Superior temporal gyrus (tissue), 1 donor: ENCODE measurements around the gene PSAP.
"Not testable (repeated sequence)": the region's sequence is repeated elsewhere in the genome, so short reads cannot be mapped to it uniquely, and the experiment has no call there.

ENCODE experiments used
- DNase-seq: peaks from one replicate; pipeline ENCODE4 v3.0.0-alpha.2; 2016; ENCODE audit errors: extremely low spot score

The PSAP gene

DNA sequence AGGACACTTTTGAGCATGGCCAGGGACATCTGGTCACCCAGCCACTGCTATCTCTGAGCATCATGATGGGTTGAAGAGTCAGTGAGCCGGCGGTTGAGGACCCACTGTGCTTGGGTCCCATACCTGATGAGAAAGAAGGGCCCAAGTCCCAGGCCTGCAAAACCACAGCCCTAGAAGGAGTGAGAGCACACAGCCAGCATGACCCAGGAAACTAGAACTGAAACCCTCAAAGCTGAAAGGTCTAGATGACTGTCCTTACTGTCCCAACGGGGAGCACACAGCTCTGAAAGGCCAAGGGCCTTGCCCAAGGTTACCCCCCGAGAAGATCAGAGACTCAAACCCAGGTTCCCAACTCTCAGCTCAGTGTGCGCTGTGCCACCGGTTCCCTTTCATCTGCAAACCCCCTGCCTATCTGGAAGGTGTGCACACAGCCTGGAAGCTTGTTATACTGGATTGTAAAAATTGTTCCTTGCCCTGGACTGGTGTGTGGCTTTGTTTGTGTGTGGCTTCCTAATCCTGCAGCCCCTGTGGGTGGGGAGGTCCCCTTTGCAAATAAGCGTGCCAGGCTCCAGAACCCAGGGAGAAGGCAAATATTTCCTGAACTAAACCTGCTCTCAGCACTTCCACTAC lies 22.6 kb upstream of the PSAP start:
- no peak for DNase-seq

- DNase-seq = not testable (repeated sequence)
These were observed 18.6 kb upstream of the PSAP start for GRCh38 chr10:71869601-71870000.

- no peak for DNase-seq
These were observed 17.2 kb upstream of the PSAP start for GRCh38 chr10:71868192-71868697.

- DNase-seq = no peak
These were observed 14.6 kb upstream of the PSAP start for GRCh38 chr10:71865561-71866041.

DNA sequence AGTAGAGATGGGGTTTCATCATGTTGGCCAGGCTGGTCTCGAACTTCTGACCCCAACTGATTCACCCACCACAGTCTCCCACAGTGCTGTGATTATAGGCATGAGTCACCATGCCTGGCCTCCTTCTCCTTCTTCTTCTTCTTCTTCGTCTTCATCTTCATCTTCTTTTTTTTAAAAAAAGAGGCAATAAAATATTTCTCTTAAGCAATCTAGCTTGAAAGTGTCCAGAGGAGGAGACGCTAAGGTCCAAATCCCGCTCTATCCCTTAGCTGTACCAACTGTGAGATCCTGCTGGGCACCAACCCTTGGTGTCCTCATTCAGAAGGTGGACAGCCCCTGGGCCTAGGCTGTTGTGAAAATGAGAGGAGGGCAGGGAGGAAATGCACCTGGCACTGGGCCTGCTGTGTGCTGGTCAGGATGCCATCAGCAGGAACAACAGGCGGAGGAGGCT lies 13.9 kb upstream of the PSAP start:
- DNase-seq = no peak

DNA sequence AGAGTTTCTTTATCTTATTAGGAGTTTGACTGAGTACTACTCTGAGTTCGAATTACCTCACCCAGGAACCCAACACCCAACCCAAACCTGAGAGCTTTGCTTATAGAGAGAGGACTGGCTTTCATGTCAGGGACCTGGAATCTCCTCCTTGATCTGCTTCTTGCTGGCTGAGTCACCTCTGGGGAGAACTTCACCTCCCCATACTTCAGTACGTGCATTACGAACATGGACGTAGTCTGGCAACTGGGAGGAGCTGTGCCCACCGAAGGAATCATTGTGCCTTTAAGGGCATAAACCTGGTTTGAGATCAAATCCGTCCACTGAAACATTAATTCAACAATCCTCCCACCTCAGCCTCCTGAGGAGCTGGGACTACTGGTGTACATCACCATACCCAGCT lies 12.2 kb upstream of the PSAP start:
- DNase-seq = no peak

DNA sequence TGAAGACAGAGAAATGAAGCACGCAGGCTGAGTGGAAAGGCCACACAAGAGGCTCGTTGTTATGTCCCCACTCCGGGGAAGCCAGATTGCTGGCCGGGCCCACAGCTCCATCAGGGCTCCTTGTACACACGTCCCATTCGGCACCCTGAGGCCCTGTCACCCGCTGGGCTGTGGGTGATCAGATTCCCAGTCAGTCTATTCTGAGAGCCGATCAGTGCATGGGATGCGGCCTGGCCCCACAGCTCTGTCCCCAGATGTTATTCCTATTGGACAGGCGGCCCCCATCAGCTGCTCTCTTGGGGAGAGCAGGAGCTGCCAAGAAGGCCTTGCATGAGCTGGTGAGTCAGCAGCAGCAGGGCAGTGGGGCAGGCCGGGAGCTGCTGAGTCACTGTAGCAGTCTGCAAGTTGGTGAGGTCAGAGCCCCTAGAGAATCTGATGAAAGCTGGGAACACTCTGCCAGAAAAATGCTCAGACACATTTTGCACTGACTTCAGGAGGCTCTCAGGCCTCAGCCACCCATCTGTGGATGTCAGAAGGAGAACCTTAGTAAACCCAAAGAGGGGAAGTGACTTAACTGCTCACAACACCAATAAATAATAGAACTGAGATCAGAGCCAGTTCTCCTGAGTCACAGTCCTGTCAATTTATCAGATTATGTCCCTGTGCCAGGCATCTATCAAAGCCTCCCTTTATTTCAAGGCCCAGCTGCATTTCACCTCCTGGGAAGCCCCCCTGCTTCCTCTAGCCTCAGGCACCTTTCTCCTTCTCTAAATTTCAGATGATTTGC lies 9.4 kb upstream of the PSAP start:
- DNase-seq = peak; percentile 96

GRCh38 chr10:71857934-71858890 lies 7.2 kb upstream of the PSAP start:
- no peak for DNase-seq

GRCh38 chr10:71856619-71857018 lies 5.6 kb upstream of the PSAP start:
- no peak for DNase-seq

DNA sequence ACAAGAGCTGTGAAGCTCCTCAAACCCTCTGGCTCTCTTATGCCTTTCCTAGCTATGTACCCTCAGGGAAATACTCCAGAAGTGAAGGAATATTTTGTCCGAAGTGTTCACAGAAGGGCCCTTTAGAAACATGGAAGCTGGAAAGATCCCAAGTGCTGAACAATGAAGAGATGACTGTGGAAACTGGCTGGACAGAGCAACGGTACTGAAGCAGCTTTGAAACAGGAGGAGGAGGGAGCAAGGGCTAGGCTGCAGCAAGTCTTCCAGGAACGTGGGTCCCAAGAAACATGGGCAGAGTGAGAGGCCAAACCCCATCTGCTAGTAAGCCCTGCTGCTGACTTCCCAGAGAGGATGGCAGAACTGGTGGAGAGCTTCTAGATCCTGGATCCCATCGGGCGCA lies 3.0 kb upstream of the PSAP start:
- DNase-seq = peak; percentile 83

DNA sequence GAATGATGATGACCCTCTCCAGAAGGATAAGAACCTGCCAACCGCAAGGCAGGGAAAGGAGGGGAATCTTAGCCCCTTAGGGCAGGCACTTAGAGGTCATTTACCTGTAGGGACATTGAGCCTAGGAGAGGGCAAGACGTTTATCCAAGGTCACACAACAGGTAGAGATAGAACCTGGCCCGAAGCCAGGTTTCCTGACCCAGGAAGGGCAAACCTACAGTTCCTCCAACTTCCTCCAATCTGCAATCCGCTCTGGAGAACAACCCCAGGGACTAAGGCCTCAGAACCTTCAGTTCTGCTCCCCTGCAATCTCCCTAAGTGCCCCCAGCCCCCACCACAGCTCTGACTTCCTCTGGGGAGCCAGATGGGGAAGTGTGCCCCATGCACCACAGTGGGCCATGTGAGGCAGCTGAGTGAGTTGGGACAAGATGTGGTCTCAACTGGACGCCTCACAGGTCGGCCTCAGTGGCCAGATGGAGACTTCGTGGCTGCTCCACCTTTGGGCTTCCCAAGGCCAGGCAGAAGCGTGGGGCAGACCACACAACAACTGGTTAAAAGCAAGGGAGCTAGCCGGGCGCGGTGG lies 1.4 kb upstream of the PSAP start:
- no peak for DNase-seq

DNA sequence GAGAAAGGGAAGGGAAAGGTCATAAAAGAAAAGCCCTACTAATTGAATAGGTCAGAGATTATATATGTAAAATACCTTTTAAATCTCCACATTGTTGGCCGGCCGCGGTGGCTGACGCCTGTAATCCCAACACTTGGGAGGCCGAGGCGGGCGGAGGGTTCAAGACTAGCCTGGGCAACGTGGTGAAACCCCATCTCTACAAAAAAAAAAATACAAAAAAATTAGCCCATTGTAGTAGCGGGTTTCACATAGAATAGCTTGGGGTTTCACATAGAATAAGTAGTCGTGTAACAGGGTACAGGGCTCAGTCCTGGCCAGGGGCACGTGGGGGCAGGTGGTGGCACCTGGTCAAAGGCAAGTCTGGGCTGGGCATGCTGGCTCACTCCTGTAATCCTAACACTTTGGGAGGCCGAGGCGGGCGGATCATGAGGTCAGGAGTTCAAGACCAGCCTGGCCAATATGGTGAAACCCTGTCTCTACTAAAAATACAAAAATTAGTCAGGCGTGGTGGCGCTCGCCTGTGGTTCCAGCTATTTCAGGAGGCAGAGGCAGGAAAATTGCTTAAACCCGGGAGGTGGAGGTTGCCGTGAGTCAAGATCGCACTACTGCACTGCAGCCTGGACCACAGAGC lies 529 bp upstream of the PSAP start:
- not testable (repeated sequence) for DNase-seq

DNA sequence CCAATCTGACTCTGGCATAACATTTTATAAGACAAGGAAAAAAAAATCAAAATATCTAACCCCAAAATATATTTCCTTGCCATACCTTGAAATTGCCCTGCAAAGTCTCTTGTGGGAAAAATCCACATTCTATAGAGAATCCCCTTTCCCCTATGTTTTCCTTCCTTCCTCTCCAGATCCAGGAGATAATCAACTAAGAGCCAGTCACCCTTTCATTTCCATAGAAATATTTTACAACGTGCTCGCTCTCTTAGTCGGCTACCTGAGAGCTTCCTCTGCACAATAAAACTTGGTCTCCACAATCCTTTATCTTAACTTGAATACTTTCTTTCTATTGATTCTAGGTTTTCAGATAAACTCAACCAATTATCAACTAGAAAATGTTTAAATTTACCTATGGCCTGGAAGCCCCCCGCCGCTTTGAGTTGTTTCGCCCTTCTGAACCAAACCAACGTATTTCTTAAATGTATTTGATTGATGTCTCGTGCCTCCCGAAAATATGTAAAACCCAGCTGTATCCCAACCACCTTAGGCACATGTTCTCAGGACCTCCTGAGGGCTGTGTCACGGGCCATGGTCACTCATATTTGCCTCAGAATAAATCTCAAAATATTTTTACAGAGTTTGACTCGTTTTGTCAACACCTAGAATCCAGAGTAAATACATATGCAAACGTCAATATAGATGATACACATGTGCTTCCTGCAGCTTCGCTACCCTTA lies 869 bp downstream of the PSAP start:
- DNase-seq = no peak

GRCh38 chr10:71849461-71849908 lies 1.6 kb downstream of the PSAP start:
- no peak for DNase-seq

- no peak for DNase-seq
These were observed 2.5 kb downstream of the PSAP start for GRCh38 chr10:71848325-71849275.

DNA sequence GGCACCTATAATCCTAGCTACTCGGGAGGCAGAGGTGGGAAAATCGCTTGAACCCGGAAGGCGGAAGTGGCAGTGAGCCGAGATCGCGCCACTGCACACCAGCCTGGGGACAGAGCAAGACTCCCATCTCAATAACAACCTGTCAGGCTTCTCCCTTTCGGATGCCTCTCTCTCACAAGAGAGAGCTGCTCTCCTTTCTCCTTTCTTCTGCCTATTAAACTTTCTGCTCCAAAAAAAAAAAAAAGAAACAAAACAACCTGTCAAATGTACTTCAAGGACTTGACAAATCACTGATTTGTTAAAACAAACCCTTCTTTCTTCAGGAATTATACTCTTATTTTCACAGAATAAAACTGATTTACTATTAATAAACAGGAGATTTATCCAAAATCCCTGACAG lies 3.6 kb downstream of the PSAP start:
- no peak for DNase-seq

DNA sequence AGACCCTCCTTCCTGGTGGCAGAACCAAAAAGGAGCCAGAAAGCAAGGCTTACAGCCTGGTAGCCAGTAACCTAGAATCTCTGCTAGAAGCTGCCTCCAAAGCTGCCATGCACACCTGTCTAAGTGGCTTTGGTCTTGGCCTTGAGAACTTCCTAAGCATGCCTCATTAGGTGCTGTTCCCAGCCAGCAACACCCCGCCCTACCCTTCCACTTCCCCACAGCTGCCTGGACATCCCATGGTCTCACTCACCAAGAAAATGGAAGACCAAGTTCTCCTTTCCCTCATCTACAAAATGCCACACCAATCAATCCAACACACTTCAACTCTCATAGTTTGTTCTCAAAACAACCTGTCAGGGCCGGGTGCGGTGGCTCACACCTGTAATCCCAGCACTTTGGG lies 4.2 kb downstream of the PSAP start:
- DNase-seq = no peak

DNA sequence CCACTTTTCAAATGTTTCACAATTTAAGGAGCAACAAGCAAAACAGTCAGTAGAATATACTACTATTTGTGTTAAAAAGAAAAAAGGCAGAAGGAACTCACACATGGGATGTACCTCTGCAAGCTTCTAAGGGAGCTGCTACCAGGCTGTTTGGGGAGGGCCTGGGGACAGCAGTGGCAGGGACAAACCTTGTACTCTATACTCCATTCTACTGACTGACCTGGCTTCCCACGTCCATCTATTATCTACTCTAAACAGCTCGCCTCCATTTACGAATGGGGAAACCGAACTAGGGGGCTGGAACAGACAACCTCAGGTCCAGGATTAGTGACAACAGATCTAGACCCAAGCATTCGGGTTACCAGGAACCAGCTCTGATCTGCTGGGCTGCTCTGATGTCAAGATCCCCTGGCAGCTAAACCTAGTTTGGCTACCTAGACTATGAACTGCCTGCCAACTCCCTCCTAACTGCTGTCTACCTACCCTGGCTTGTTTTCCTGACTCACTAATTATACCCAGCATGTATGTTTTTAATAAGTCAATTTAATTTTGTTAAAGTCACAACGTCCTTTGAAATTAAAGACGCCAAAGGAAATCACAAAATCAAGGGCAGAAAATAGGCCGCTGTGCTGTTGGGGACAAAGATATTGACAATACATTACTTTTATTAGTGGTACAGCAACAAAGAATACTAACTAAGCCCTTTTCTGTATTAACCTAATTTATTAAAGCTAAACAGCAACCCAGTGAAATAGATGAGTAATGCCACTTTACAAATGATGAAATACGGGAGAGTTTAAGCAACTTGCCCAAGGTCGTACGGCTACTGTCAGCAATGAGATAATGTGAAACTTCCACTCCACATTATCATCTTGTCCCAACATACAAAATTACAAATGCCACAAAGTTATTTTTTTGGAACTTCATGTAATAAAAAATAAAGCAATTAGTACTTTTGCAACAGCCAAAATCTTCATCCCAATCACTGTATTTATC lies 5.3 kb downstream of the PSAP start:
- DNase-seq = no peak
